HG02943 (cell line): ENCODE data around the gene PSPC1.

Experiments
- ATAC-seq: cut with Tn5 transposase; IDR thresholded peaks from one replicate; pipeline ENCODE4 v1.9.1; 2021; ENCODE audit warnings: mild to moderate bottlenecking, low read depth, moderate library complexity; ENCODE audit not compliant: unreplicated experiment

PSPC1 gene

DNA sequence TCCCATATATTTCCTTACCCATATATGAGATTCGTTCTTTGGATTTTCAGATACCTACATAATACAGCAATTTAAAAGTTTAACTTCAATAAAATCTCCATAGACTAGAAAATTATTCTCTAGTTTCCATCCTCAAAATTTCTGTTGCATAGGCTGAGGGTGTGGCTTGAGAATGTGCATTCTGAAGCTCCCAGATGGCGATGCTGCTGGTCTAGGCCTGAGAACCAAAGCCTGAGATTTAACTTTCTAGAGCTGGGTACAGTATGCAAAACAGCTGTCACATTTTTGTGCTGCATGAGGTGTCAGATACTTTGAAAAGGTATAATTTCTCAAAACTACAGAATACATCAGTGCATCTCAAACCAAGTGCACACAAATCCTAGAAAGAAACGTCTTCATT, 106.6 kb downstream of the PSPC1 start:
- no peak for ATAC-seq

DNA sequence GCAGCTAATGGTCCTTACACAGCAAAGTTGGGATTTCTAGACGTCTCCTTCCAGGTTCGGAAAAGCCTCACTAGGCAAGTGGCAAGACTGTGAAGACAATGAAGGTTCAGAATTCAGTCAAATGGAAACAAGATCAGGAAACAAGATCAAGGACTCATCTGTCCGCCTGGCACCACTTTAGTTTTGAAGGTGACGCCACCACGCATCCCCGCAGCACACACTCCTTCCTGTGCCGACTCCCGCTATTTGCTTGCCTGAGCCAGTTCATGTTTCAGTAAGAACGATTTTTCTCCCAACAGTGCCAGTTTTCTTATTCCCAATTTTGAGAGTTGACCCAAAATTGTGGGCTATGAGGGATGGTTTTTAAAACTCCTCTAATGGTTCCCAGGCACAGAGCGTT, 107.8 kb downstream of the PSPC1 start:
- no peak for ATAC-seq

DNA sequence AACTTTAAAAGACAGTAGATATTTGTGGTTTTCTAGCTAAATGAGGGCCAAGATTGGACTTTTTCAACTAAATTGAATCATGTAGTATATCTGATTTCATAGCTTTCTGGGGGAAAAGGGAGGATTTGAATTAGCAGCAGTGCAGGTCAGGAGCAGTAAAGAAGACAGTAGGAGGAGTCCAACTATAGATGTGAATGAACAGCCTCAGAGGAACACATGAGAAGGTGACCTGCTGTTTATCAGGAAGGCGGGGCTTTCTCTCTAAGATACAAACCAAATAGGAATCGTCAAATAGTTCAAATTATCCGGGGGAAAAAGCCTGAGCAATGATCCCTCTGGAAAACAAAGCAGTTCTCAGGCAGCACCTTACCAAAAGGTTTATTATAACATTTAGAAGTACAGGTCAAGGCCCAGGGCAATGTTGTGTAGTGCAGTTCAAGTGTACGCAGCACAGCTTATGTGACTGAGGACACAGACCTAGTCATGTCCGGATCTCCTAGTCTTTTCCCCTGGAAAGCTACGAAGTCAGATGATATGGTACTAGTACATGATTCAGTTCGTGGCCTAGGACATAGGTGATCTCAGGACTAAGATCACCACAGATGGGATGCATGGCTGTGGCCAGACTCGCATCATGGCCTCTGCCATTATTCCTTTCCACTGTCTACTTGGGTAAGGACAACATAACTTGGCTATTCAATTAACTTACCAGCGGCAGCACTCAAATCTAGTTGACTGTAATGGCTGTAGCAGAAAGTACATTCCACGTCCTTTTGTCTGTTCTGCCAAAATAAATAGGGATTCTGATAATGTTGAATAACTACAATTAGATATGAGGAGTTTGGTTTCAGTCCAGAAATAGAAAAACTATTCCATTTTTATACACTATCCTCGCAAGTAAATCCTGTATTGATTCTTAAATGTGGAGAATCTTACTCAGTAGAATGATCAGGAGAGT, 109.0 kb downstream of the PSPC1 start:
- no peak for ATAC-seq

DNA sequence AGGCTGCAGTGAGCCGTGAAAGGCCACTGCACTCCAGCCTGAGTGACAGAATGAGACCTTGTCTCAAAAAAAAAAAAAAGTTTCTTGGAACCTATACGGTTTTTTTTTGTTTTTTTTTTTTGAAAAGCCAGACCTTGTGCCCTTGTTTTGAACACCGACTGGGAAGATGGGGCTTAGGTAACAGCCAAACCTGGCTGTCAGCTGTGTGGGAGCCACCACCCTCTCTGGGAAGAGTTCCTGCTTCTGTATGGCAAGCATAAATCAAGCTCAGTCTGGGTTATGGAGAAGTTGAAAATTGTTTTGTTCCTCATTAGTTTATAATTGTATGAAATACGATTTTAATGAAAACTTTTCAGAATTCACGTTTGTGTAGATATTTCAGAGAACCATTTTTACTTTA, 109.8 kb downstream of the PSPC1 start:
- ATAC-seq: no peak

DNA sequence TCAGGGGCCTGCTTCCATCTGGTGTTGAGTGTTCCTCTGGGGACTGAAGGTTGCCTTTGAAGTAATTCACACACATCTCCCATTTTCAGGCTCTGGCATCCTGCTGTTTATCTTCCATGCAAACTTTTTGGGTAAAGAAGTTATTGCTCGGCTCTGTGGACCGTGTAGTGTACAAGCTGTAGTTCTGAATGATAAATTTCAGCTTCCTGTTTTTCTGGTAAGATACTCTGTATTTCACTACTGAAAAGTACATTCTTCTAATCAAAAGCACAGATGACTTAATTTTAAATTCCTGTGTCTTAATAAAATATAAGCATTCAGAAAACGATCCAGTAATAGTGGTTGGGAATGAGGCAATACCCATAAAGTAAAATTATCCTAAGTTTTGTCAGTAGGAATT, 112.6 kb downstream of the PSPC1 start:
- ATAC-seq: no peak

DNA sequence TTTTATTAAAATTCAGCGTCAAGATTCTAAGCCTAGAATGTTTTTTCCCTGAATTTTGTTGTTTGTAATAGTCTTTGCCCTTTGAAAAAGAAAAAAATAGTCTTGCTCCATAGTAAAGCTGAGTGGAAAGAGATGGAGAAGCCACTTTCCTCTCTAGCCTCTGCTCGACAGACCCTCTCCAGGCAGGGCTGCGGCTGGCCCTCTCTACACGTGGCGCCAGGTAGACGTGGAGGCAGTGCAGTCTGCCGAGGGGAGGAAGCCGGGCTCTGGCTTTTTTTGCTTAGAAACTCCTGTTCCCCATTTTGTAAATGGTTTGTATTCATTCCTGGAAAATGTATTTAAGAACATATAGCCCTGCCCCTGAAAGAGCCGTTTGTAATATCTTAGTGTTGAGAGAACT, 114.0 kb downstream of the PSPC1 start:
- ATAC-seq: no peak

DNA sequence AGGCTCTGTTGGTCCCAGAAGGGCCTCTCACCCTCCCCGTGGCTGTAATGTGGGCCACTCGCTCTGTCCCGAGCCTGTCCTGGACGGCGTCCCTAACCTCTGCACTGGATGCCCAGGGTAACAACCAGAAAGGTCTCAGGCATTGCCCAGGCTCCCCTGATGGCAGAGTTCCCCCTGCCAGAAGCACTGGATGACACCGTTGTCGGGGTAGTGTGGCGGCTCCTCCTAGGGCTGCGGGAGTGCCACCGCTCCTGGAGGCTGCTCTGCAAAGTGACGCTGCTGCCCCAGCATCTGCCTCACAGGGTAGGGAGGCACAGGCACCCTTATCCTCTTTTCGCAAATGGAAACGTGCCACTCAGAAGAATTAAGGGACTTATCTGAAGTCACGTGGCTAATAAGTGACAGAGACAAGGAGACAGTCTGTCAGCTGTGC, 117.3 kb downstream of the PSPC1 start:
- ATAC-seq: no peak

DNA sequence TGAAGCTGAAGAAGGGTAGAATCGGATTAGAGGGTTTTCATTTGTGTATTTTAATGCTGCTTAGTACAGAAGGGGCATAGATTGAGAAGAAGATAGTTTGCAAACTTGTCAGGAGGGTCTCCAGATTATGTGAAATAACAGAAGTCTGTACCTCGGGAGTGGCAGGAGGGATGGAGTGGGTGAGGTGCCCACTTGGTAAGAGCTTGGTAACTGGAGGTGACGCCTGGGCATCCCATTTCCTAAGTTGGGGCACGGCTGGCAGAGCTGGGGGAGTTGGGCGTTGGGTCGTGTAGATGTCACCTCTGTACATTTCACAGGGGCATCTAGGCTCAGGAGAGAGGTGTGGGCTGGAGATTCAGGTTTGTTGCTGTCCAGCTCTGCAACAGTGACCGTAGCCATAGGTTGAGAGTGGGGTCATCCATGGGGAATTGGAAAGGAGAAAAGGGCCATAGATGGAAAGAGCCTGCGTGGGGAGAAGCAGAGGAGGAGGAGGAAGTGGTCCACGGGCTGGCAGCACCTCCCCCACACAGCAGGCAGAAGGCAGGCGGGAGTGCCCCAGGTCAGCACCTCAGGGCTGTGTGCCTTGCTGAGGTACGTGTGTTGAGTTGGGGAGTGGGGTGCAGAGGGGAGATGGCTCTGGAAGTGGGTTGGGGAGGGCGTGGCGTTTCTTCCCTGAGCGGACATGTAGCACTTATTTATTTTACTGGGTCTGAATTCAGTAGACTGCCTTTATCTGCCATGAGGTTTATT, 118.1 kb downstream of the PSPC1 start:
- ATAC-seq: no peak

DNA sequence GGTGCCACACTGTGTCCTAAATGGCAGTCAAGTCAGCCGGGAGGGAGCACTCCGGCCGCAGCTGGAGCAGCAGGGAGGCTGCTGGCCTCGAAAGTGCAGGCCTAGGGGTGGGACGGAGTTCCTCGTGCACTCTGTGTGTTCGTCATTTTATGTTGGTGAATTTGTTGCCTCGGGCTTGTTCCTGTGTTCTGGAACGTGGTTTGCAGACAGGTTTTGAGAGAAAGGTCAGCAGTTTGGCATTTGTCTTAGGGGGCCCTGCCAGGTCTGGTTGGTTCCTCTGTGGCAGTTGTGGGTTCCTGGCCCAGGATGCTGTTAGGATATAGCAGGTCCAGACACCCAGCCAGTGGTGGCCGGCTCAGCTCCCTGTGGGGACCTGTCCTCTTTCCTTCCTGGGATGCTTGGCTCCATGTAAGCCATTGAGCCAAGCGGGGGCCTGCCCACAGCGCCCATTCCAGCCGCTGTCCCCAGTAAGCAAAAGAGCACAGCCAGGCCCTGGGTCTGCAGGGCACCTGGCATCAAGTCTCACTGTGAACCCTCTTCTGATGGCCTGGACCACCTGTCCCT, 119.2 kb downstream of the PSPC1 start:
- ATAC-seq: no peak

DNA sequence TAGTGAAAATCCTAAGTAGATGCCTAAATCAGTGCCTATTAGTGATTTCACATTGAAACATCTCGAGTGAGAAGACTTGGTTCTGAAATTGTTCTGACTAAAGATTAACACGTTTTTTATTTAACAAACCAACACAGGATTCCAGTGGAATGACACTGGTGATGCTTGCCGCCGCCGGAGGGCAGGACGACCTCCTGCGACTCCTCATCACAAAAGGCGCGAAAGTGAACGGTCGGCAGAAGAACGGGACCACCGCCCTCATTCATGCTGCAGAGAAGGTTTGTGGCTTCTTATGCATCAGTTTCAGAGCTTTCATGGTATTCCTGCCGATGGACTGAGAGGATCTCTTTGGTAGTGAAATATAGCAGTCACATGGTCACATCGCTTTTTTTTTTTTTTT, 121.2 kb downstream of the PSPC1 start:
- ATAC-seq: no peak

DNA sequence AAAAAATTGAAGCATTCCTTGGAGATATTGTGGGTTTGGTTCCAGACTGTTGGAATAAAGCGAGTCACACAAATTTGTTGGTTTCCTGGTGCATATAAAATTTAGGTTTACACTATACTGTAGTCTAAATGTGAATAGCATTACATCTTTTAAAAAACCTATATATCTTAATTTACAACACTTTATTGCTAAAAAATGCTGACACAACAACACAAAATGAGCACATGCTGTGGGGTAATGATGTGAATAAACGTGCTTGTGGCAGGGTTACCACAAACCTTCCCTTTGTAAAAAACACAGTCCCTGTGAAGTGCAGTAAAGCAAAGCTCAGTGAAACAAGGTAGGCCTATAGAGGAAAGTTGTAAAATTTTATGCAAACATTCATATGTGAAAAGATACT, 121.6 kb downstream of the PSPC1 start:
- ATAC-seq: no peak

DNA sequence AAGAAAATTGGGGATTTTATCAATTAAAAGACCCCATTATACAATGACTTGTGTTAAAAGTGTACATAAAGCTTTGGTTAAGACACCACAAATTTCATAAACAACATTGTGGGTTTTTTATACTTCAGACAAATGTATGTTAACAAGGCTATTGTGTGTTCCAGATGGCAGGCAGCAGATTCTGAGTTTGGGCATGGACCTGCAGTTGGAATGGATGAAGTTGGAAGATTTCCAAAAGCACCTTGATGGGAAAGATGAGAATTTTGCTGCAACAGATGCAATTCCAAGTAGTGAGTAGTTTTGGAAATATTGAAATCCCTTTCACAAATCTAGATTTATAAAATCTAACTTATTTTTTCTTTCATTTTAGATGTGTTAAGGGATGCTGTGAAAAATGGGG, 123.9 kb downstream of the PSPC1 start:
- no peak for ATAC-seq

DNA sequence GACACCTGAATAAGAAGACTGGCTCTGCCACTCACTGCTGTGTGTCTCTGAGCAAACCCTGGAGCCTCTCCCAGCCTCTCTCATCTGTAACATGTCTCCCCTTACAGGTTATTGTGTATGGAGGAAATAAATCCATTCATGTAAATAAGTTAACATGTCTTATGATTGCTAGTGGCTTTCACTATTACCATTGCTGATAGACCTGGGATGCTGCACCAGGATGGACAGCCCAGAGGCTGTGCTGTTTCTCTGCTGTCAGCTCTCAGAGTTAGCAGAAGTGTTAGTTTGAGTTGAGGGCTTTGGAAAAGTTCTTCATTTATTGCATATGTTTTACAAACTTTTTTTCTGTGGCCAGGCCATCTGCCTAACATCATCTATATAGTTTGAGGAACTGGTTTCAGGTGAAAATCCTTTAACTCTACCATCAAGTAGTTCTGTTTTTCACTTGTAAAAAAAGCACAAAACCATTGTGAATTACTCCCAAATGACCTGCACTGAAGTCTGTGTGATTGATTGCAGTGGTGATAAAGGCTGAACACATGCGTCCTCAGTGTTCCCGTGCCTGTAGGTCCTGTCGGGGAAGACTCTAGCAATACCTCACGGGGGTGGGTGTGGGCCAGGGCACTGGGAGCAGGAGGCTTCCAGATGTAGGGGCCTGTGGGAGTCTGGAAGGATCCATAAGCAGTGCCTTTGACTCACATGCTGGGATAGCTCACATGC, 124.7 kb downstream of the PSPC1 start:
- ATAC-seq: no peak
